ENCODE results near the gene SGMS1. TPM values are rescaled to one million over a fixed set of nuclear protein-coding genes. Genes with fewer than 3 reads are reported as not detected.

Gene SGMS1
- polyA plus RNA-seq, 2 of the 4 experiments (the other 2 are of a cell fraction), result 22.7 to 28.2 TPM

GRCh38 chr10:50343702-50344331, 279.9 kb downstream of the SGMS1 start:
- WGBS (ENCODE audit: missing lambda C conversion rate), result 93% methylated on average over 12 of the region's 12 CpGs
- ChIA-PET CTCF (interaction anchor here (0.6 kb wide), 1 partner anchor 62 kb away, joined by 3 read pairs; no protein-coding TSS in a partner anchor), POLR2A (no interaction called here)
- no peak for FAIRE-seq
- no peak for TF ChIP-seq EHMT2 (IDR thresholded peaks at IDR 0.05; ENCODE audit: low read depth)
- TF ChIP-seq NPAS2 (CRISPR knock-in tag; IDR thresholded peaks at IDR 0.05; ENCODE audit: borderline replicate concordance), result no peak
- TF ChIP-seq HOXA7 (CRISPR knock-in tag; IDR thresholded peaks at IDR 0.05), result no peak
- no peak for TF ChIP-seq RNF2 (IDR thresholded peaks at IDR 0.05; ENCODE audit: borderline replicate concordance, low read depth)
- no peak for TF ChIP-seq ZSCAN20 (CRISPR knock-in tag; IDR thresholded peaks at IDR 0.05)
- no peak for TF ChIP-seq JUNB (IDR thresholded peaks at IDR 0.05)
- TF ChIP-seq PHF8 (IDR thresholded peaks at IDR 0.05; ENCODE audit: borderline replicate concordance, low read depth), result no peak
- no peak for TF ChIP-seq CHD2 (IDR thresholded peaks at IDR 0.05; ENCODE audit: low read length, partially characterized antibody)
- no peak for DNase-seq (ENCODE audit: low read depth in 1 of 2, low spot score in 1 of 2)
- no peak for ATAC-seq
- no peaks in the 10 kb centered on the region for H3K4me1 ChIP-seq
- H3K27ac ChIP-seq, result no peak overlapping the region
- H3K4me2 ChIP-seq, result no peak overlapping the region
- no peak overlapping the region for H3K4me3 ChIP-seq
- peaks cover under 1% of the 10 kb centered on the region; the same call in 1 of the 3 replicates for H3K9me3 ChIP-seq

DNA sequence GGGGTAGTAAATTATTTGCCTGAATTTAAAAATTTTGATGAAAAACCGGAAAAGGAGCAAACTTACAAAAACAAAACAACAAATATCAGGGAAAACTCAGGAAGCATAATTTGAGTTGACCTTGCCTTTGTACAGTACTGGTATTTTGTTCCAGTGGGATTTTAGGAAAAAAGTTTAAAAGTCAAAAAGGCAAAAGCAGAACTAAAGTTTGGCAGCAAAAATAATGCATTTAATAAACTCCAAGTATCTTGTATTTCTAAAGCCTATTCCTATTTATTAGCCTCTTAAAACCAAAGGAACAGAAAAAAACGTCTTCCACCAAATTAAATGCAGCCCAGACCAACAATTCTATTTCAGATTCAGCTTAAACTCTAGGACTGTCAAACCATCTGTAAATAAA, 281.8 kb downstream of the SGMS1 start:
- no peaks in the 10 kb centered on the region for H3K4me1 ChIP-seq
- CTCF ChIA-PET, result no interaction called here
- WGBS (ENCODE audit: missing lambda C conversion rate), result 69% methylated on average over 2 of the region's 2 CpGs
- H3K4me3 ChIP-seq, result no peak overlapping the region
- ATAC-seq (no peak), FAIRE-seq (peak; percentile 59), DNase-seq (ENCODE audit: low read depth in 1 of 2, low spot score in 1 of 2) (no peak)
- no peaks in the 10 kb centered on the region for H3K9me3 ChIP-seq
- no peak overlapping the region for H3K27ac ChIP-seq
- H3K4me2 ChIP-seq, result no peak overlapping the region
- TF ChIP-seq FOXS1 (CRISPR knock-in tag; IDR thresholded peaks at IDR 0.05), result no peak
- no peak for TF ChIP-seq HOXB13 (CRISPR knock-in tag; IDR thresholded peaks at IDR 0.05; ENCODE audit: low read depth)
- no peak for TF ChIP-seq JUN (IDR thresholded peaks at IDR 0.05)
- no peak for TF ChIP-seq RNF2 (IDR thresholded peaks at IDR 0.05; ENCODE audit: borderline replicate concordance, low read depth)
- POLR2A ChIA-PET, result no interaction called here

- DNase-seq (ENCODE audit: low read depth in 1 of 2, low spot score in 1 of 2) (no peak), FAIRE-seq (no peak), ATAC-seq (no peak)
- ChIA-PET POLR2A (no interaction called here), CTCF (no interaction called here)
- TF ChIP-seq SREBF2 (IDR thresholded peaks at IDR 0.05), result no peak
- no peak for TF ChIP-seq FOSB (CRISPR knock-in tag; IDR thresholded peaks at IDR 0.05)
- TF ChIP-seq MAZ (IDR thresholded peaks at IDR 0.05; ENCODE audit: borderline replicate concordance, low read depth, low read length), result no peak
- no peak overlapping the region for H3K4me2 ChIP-seq
- no peaks in the 10 kb centered on the region for H3K9me3 ChIP-seq
- 88% methylated on average over 4 of the region's 4 CpGs for WGBS (ENCODE audit: missing lambda C conversion rate)
- no peak overlapping the region for H3K27ac ChIP-seq
- no peak overlapping the region for H3K4me3 ChIP-seq
- 0 out of 3 replicates have a peak, but pooled peaks cover 5% of the 10 kb centered on the region for H3K4me1 ChIP-seq
Observed at GRCh38 chr10:50336140-50336539, 287.6 kb downstream of the SGMS1 start.

DNA sequence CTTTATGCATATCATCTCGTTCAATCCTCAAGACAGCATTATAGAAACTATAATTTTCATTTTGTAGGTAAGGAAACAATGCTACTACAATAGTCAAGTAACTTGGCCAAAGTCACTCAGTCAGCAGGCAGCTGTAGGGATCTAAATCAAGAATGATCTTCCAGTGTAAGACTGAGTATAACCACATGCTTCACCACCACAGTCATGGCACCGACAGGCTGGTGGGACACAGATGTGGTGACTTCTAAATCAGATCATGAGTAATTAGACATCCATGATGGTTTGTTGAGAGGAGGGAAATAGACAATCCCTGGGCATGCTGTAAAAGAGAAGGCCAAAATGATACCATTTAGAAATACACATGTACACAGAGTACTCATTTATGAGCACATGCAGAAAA, 288.4 kb downstream of the SGMS1 start:
- Histone ChIP-seq H3K9me3 (no peaks in the 10 kb centered on the region), H3K4me3 (no peak overlapping the region), H3K4me2 (no peak overlapping the region), H3K27ac (no peak overlapping the region), H3K4me1 (0 out of 3 replicates have a peak, but pooled peaks cover 5% of the 10 kb centered on the region)
- ATAC-seq (no peak), FAIRE-seq (no peak), DNase-seq (ENCODE audit: low read depth in 1 of 2, low spot score in 1 of 2) (no peak)
- ChIA-PET POLR2A (no interaction called here), CTCF (no interaction called here)
- WGBS (ENCODE audit: missing lambda C conversion rate), result 89% methylated on average over 2 of the region's 2 CpGs
- no peak for TF ChIP-seq HOXA7 (CRISPR knock-in tag; IDR thresholded peaks at IDR 0.05)
- no peak for TF ChIP-seq PHF8 (IDR thresholded peaks at IDR 0.05; ENCODE audit: borderline replicate concordance, low read depth)

- no peak overlapping the region for H3K4me2 ChIP-seq
- H3K9me3 ChIP-seq, result no peaks in the 10 kb centered on the region
- CTCF ChIA-PET, result no interaction called here
- WGBS (ENCODE audit: missing lambda C conversion rate), result 88% methylated on average over 2 of the region's 2 CpGs
- TF ChIP-seq NPAS2 (CRISPR knock-in tag; IDR thresholded peaks at IDR 0.05; ENCODE audit: borderline replicate concordance) (no peak), HEYL (CRISPR knock-in tag; IDR thresholded peaks at IDR 0.05) (no peak), CTCF (IDR thresholded peaks at IDR 0.05) (no peak), KDM5A (IDR thresholded peaks at IDR 0.05) (no peak), SREBF2 (IDR thresholded peaks at IDR 0.05) (no peak), KDM1A (IDR thresholded peaks at IDR 0.05; ENCODE audit: low read depth) (no peak), CHD4 (IDR thresholded peaks at IDR 0.05; ENCODE audit: borderline replicate concordance) (no peak), CHD2 (IDR thresholded peaks at IDR 0.05; ENCODE audit: low read length, partially characterized antibody) (no peak), BHLHE40 (IDR thresholded peaks at IDR 0.05; ENCODE audit: low read depth, low read length) (no peak), FOSL2 (IDR thresholded peaks at IDR 0.05) (no peak), FOSL2 (CRISPR knock-in tag; IDR thresholded peaks at IDR 0.05) (no peak)
- TF ChIP-seq, protein P1, sequence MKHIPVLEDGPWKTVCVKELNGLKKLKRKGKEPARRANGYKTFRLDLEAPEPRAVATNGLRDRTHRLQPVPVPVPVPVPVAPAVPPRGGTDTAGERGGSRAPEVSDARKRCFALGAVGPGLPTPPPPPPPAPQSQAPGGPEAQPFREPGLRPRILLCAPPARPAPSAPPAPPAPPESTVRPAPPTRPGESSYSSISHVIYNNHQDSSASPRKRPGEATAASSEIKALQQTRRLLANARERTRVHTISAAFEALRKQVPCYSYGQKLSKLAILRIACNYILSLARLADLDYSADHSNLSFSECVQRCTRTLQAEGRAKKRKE (CRISPR knock-in tag; IDR thresholded peaks at IDR 0.05; ENCODE audit: low read depth), result no peak
- no peak overlapping the region for H3K27ac ChIP-seq
- H3K4me1 ChIP-seq, result 0 out of 3 replicates have a peak, but pooled peaks cover 5% of the 10 kb centered on the region
- FAIRE-seq, result no peak
- ATAC-seq, result no peak
- H3K4me3 ChIP-seq, result no peak overlapping the region
- POLR2A ChIA-PET, result no interaction called here
- no peak for DNase-seq (ENCODE audit: low read depth in 1 of 2, low spot score in 1 of 2)
Observed at GRCh38 chr10:50334273-50334672, 289.5 kb downstream of the SGMS1 start.

Measured in A549 (cell line).